Stomach smooth muscle (tissue), 2 donors: ENCODE results near the gene CHAD.
A peak's percentile ranks its signal among the peaks of the same experiment; 100 is the strongest.
"Not testable (repeated sequence)": the region's sequence is repeated elsewhere in the genome, so short reads cannot be mapped to it uniquely, and the experiment has no call there.

Experiments
- H3K27ac ChIP-seq: one replicate; pipeline ENCODE4 v1.7.0; 2013; ENCODE audit warnings: mild to moderate bottlenecking, low read length, inconsistent platforms
- H3K27me3 ChIP-seq, 2 donors: one replicate each; pipeline ENCODE4 v1.7.0; 2013; ENCODE audit warnings: low read length in 2 of 2; ENCODE audit not compliant: insufficient read depth in 2 of 2, control insufficient read depth in 1 of 2
- H3K36me3 ChIP-seq, 2 donors: one replicate each; pipeline ENCODE4 v1.7.0; 2013; ENCODE audit warnings: low read length in 2 of 2; ENCODE audit not compliant: control insufficient read depth in 2 of 2, insufficient read depth in 2 of 2
- H3K4me1 ChIP-seq: one replicate; pipeline ENCODE4 v1.7.0; 2013; ENCODE audit warnings: low read length; ENCODE audit not compliant: control insufficient read depth, insufficient read depth
- H3K4me3 ChIP-seq, 2 donors: one replicate each; pipeline ENCODE4 v1.7.0; 2013; ENCODE audit warnings: low read length in 2 of 2
- H3K9ac ChIP-seq, 2 donors: one replicate each; pipeline ENCODE4 v1.7.0; 2013; ENCODE audit warnings: low read length in 2 of 2, mild to moderate bottlenecking in 1 of 2
- H3K9me3 ChIP-seq, 2 donors: one replicate each; pipeline ENCODE4 v1.7.0; 2013; ENCODE audit warnings: low read length in 2 of 2; ENCODE audit not compliant: control insufficient read depth in 2 of 2
- donor health status: healthy.
- donor health status: Pancreatic carcinoma.

The CHAD gene

GRCh38 chr17:50480142-50480764 lies 11.6 kb upstream of the CHAD start:
- peak overlapping the region; percentile 3 to 93 for H3K9ac ChIP-seq
- no peaks in the 10 kb centered on the region for H3K9me3 ChIP-seq
- H3K4me1 ChIP-seq = peaks cover 30% of the 10 kb centered on the region
- peak overlapping the region in 1 of 2 donors; percentile 87 for H3K4me3 ChIP-seq
- H3K27me3 ChIP-seq = peaks cover 4 to 5% of the 10 kb centered on the region in 2 donors
- peaks cover 19 to 29% of the 10 kb centered on the region in 2 donors for H3K36me3 ChIP-seq
- no peak overlapping the region for H3K27ac ChIP-seq

- peak overlapping the region; percentile 85 to 93 for H3K9ac ChIP-seq
- peak overlapping the region; percentile 87 to 98 for H3K4me3 ChIP-seq
- H3K4me1 ChIP-seq = peaks cover 30% of the 10 kb centered on the region
- no peaks in the 10 kb centered on the region for H3K9me3 ChIP-seq
- no peak overlapping the region for H3K27ac ChIP-seq
- H3K27me3 ChIP-seq = peaks cover 4 to 5% of the 10 kb centered on the region in 2 donors
- H3K36me3 ChIP-seq = peaks cover 13 to 25% of the 10 kb centered on the region in 2 donors
These were observed 11.0 kb upstream of the CHAD start for GRCh38 chr17:50479522-50480141.

GRCh38 chr17:50478391-50479381 lies 10.0 kb upstream of the CHAD start, which contains the start of gene RSAD1:
RSAD1 (plus strand) TSS chr17:50478860; CDS start chr17:50478885, 25 bp downstream.
- no peaks in the 10 kb centered on the region for H3K9me3 ChIP-seq
- peak within 1 kb of the TSS; percentile 87 to 98 for H3K4me3 ChIP-seq
- H3K27ac ChIP-seq = peak within 1 kb of the TSS; percentile 76
- peaks cover 4 to 5% of the 10 kb centered on the region in 2 donors for H3K27me3 ChIP-seq
- H3K36me3 ChIP-seq = peaks cover 4 to 15% of the 10 kb centered on the region in 2 donors
- peak within 1 kb of the TSS; percentile 85 to 93 for H3K9ac ChIP-seq
- peaks cover 30% of the 10 kb centered on the region for H3K4me1 ChIP-seq

- Histone ChIP-seq H3K27ac (peak overlapping the region; percentile 76), H3K9me3 (no peaks in the 10 kb centered on the region), H3K4me1 (peaks cover 25% of the 10 kb centered on the region), H3K9ac (peak overlapping the region; percentile 85 to 93), H3K27me3 (peaks cover 4 to 5% of the 10 kb centered on the region in 2 donors), H3K36me3 (peaks cover 0 to 10% of the 10 kb centered on the region in 2 donors), H3K4me3 (peak overlapping the region in 1 of 2 donors; percentile 87)
These were observed 9.3 kb upstream of the CHAD start for GRCh38 chr17:50477976-50478375.

GRCh38 chr17:50476545-50477315 lies 8.1 kb upstream of the CHAD start:
- Histone ChIP-seq H3K9ac (no peak overlapping the region), H3K9me3 (no peaks in the 10 kb centered on the region), H3K36me3 (peaks cover 0 to 4% of the 10 kb centered on the region in 2 donors), H3K4me3 (no peak overlapping the region), H3K27me3 (peaks cover 4 to 5% of the 10 kb centered on the region in 2 donors), H3K27ac (no peak overlapping the region), H3K4me1 (peaks cover 15% of the 10 kb centered on the region)

- not testable (repeated sequence) for H3K27ac ChIP-seq, H3K9ac ChIP-seq, H3K9me3 ChIP-seq, H3K27me3 ChIP-seq, H3K4me3 ChIP-seq, H3K36me3 ChIP-seq
- H3K4me1 ChIP-seq = peaks cover 15% of the 10 kb centered on the region
These were observed 7.3 kb upstream of the CHAD start for GRCh38 chr17:50475775-50476544.

- H3K4me3 ChIP-seq = no peak overlapping the region
- no peak overlapping the region for H3K9ac ChIP-seq
- H3K9me3 ChIP-seq = no peaks in the 10 kb centered on the region
- H3K27ac ChIP-seq = no peak overlapping the region
- peaks cover 15% of the 10 kb centered on the region for H3K4me1 ChIP-seq
- H3K36me3 ChIP-seq = peaks cover 0 to 3% of the 10 kb centered on the region in 2 donors
- peaks cover 4 to 5% of the 10 kb centered on the region in 2 donors for H3K27me3 ChIP-seq
These were observed 6.7 kb upstream of the CHAD start for GRCh38 chr17:50475362-50475761.

- Histone ChIP-seq H3K36me3 (no peaks in the 10 kb centered on the region), H3K4me3 (no peak overlapping the region), H3K27me3 (peaks cover 5 to 9% of the 10 kb centered on the region in 2 donors), H3K9ac (no peak overlapping the region), H3K4me1 (peaks cover 7% of the 10 kb centered on the region), H3K9me3 (no peaks in the 10 kb centered on the region), H3K27ac (no peak overlapping the region)
These were observed 5.8 kb upstream of the CHAD start for GRCh38 chr17:50474523-50474922.

GRCh38 chr17:50473901-50474300 lies 5.2 kb upstream of the CHAD start:
- H3K9me3 ChIP-seq = no peaks in the 10 kb centered on the region
- peaks cover 10 to 15% of the 10 kb centered on the region in 2 donors for H3K27me3 ChIP-seq
- H3K9ac ChIP-seq = no peak overlapping the region
- H3K4me1 ChIP-seq = peaks cover 11% of the 10 kb centered on the region
- no peak overlapping the region for H3K27ac ChIP-seq
- no peak overlapping the region for H3K4me3 ChIP-seq
- H3K36me3 ChIP-seq = no peaks in the 10 kb centered on the region
